HepG2 (cell line): ENCODE results near the gene GPS2. TPM values are rescaled to one million over a fixed set of nuclear protein-coding genes. Genes with fewer than 3 reads are reported as not detected.

Experiments
- CHD4 ChIP-seq: fragments of 200-600 bp; sonication (generic); IDR thresholded peaks from 2 replicates; pipeline ENCODE4 v1.7.0; 2017; ENCODE audit warnings: mild to moderate bottlenecking, low read length, borderline replicate concordance
- FOXC1 ChIP-seq: sonication (generic); formaldehyde crosslinking; IDR thresholded peaks from 2 replicates; pipeline ENCODE4 v1.8.0; 2022; ENCODE audit warnings: mild to moderate bottlenecking, missing genetic modification reagents, borderline replicate concordance
- NFE2L2 ChIP-seq: fragments of 150-350 bp; IDR thresholded peaks from 2 replicates; pipeline ENCODE4 v1.6.1; 2014; ENCODE audit warnings: low read length
- NFKB2 ChIP-seq: sonication (generic); formaldehyde crosslinking; IDR thresholded peaks from 2 replicates; pipeline ENCODE4 v1.4.0; 2020; ENCODE audit warnings: missing genetic modification reagents, borderline replicate concordance
- POGZ ChIP-seq: sonication (generic); formaldehyde crosslinking; IDR thresholded peaks from 2 replicates; pipeline ENCODE4 v1.4.0; 2020; ENCODE audit warnings: mild to moderate bottlenecking, missing genetic modification reagents
- SMC3 ChIP-seq: IDR thresholded peaks from 2 replicates; pipeline ENCODE4 v1.6.1; 2011; ENCODE audit warnings: low read length, improper control_type of control experiment
- SOX5 ChIP-seq: IDR thresholded peaks from 2 replicates; pipeline ENCODE4 v1.6.1; 2016; ENCODE audit warnings: borderline replicate concordance
- TBL1XR1 ChIP-seq: fragments of 150-350 bp; IDR thresholded peaks from 2 replicates; pipeline ENCODE4 v1.6.1; 2014; ENCODE audit warnings: borderline replicate concordance, low read length; ENCODE audit not compliant: partially characterized antibody
- ZBTB38 ChIP-seq: sonication (generic); formaldehyde crosslinking; IDR thresholded peaks from 2 replicates; pipeline ENCODE4 v1.5.1; 2020; ENCODE audit warnings: mild to moderate bottlenecking, missing genetic modification reagents
- ZFYVE20 ChIP-seq: sonication (generic); formaldehyde crosslinking; IDR thresholded peaks from 2 replicates; pipeline ENCODE4 v1.8.0; 2023; ENCODE audit warnings: low read depth, mild to moderate bottlenecking, moderate library complexity, missing genetic modification reagents, borderline replicate concordance
- ZMYM2 ChIP-seq: sonication (generic); formaldehyde crosslinking; IDR thresholded peaks from 2 replicates; pipeline ENCODE4 v1.8.0; 2022; ENCODE audit warnings: mild to moderate bottlenecking, missing genetic modification reagents
- ZNF644 ChIP-seq: IDR thresholded peaks from 2 replicates; pipeline ENCODE4 v1.6.1; 2016; ENCODE audit warnings: low read depth
- ZSCAN31 ChIP-seq: sonication (generic); formaldehyde crosslinking; IDR thresholded peaks from 2 replicates; pipeline ENCODE4 v1.5.0; 2020; ENCODE audit warnings: low read depth, mild to moderate bottlenecking, missing genetic modification reagents
- ZZZ3 ChIP-seq: sonication (generic); formaldehyde crosslinking; IDR thresholded peaks from 2 replicates; pipeline ENCODE4 v1.4.0; 2020; ENCODE audit warnings: missing genetic modification reagents, mild to moderate bottlenecking, borderline replicate concordance
- polyA plus RNA-seq, 8 experiments: library from polyadenylated mRNA; depleted of rRNA in 3 of 8; stranded (reverse) in 7 of 8; unstranded in 1 of 8; fragments of >200 nt; fragmentation: Illumina TruSeq in 4 of 8; extraction: Trizol in 4 of 8; gene quantifications; 2 replicates each; pipeline versions ENCODE4 v1.2.1 to v1.2.3, GENCODE V29; 2011 to 2016; ENCODE audit warnings: low read depth in 4 of 8, missing spikeins in 1 of 8, mixed read lengths in 1 of 8; ENCODE audit not compliant: insufficient read depth in 1 of 8
- total RNA-seq, 5 experiments: library from RNA; depleted of rRNA; stranded (reverse); fragments of >200 nt; fragmentation: Illumina TruSeq; extraction: Trizol; gene quantifications; 2 replicates each; pipeline ENCODE4 v1.2.3, GENCODE V29; 2016; ENCODE audit warnings: low read depth in 1 of 5
- TF ChIP-seq, protein P1 (sequence below): fragments of 450-650 bp; IDR thresholded peaks from 2 replicates; pipeline ENCODE4 v1.6.1; 2017
- TF ChIP-seq, protein P2 (sequence below): sonication (generic); formaldehyde crosslinking; IDR thresholded peaks from 2 replicates; pipeline ENCODE4 v1.5.0; 2020; ENCODE audit warnings: mild to moderate bottlenecking, missing genetic modification reagents
- TF ChIP-seq, protein P3 (sequence below): sonication (generic); formaldehyde crosslinking; IDR thresholded peaks from 2 replicates; pipeline ENCODE4 v1.9.0; 2022; ENCODE audit warnings: low read depth, missing genetic modification reagents
- TF ChIP-seq, protein P4 (sequence below), 2 experiments: fragments of 450-650 bp in 1 of 2; sonication (generic) in 1 of 2; formaldehyde crosslinking; IDR thresholded peaks; 2 replicates each; pipeline versions ENCODE4 v1.5.0 to v1.8.0; 2020 to 2022; ENCODE audit warnings: mild to moderate bottlenecking in 1 of 2, missing genetic modification reagents in 1 of 2
- TF ChIP-seq, protein P5 (sequence below): fragments of 450-650 bp; IDR thresholded peaks from 2 replicates; pipeline ENCODE4 v1.6.1; 2017; ENCODE audit warnings: mild to moderate bottlenecking

Gene GPS2
- total and polyA plus RNA-seq, 2 of the 13 experiments (the other 11 are each of a cell fraction or from before 2014, with no cell fraction given): 58.0 to 59.4 TPM

DNA sequence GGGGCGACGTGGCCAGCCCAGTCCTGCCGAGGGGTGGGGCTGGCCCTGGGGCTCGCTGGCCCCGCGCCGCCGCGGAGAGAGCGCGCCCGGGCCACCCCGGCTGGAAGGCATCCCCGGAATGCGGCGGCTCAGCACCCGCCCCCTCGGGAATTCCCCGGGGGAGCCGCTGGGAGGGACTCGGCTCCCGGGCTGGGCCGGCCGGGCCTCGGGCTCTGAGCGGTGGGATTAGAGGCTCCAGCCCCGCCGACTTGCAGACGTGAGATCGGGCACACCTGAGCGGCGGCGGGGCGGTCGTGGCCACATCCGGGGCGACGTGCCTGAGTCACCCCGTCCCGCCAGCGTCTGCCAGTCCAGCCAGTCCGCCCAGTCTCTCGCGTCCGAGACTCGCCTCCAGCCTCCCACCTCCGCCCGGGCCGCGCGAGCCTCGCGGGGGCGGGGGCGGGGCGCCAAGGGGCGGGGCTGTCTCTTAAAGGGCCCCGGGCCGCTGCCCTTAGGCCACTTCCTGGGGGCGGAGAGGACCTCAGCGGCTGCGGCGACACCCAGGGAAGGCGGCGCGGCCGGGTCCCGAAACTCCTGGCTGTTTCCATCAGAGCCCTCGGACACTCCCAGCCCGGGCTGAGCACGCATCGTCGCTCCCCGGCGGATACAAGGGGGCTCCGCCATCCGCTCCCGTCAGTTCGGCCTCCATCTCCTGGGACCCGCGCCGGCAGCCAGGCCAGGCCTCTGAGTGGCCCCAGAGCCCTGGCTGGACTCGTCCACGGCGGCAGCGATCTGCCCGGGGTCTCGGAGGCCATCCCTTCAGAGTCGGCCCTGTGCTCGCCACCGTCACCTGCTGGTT is 36.7 kb upstream of the GPS2 start, which contains the start of gene KCTD11 (continued):
- TF ChIP-seq FOXC1 (CRISPR knock-in tag) (peak; percentile 80; the same call in 1 of the 2 replicates), NFKB2 (CRISPR knock-in tag) (no peak; the same call in 1 of the 2 replicates), ZFYVE20 (CRISPR knock-in tag) (no peak), ZNF644 (CRISPR knock-in tag) (no peak), POGZ (CRISPR knock-in tag) (peak; percentile 59), ZSCAN31 (CRISPR knock-in tag) (no peak; the same call in none of the 2 replicates), ZMYM2 (no peak), ZZZ3 (CRISPR knock-in tag) (no peak), SMC3 (no peak), ZBTB38 (CRISPR knock-in tag) (no peak; the same call in 1 of the 2 replicates), NFE2L2 (no peak), CHD4 (no peak), SOX5 (CRISPR knock-in tag) (no peak), TBL1XR1 (no peak)
- TF ChIP-seq, protein P1, sequence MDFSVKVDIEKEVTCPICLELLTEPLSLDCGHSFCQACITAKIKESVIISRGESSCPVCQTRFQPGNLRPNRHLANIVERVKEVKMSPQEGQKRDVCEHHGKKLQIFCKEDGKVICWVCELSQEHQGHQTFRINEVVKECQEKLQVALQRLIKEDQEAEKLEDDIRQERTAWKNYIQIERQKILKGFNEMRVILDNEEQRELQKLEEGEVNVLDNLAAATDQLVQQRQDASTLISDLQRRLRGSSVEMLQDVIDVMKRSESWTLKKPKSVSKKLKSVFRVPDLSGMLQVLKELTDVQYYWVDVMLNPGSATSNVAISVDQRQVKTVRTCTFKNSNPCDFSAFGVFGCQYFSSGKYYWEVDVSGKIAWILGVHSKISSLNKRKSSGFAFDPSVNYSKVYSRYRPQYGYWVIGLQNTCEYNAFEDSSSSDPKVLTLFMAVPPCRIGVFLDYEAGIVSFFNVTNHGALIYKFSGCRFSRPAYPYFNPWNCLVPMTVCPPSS: no peak
- TF ChIP-seq, protein P2, sequence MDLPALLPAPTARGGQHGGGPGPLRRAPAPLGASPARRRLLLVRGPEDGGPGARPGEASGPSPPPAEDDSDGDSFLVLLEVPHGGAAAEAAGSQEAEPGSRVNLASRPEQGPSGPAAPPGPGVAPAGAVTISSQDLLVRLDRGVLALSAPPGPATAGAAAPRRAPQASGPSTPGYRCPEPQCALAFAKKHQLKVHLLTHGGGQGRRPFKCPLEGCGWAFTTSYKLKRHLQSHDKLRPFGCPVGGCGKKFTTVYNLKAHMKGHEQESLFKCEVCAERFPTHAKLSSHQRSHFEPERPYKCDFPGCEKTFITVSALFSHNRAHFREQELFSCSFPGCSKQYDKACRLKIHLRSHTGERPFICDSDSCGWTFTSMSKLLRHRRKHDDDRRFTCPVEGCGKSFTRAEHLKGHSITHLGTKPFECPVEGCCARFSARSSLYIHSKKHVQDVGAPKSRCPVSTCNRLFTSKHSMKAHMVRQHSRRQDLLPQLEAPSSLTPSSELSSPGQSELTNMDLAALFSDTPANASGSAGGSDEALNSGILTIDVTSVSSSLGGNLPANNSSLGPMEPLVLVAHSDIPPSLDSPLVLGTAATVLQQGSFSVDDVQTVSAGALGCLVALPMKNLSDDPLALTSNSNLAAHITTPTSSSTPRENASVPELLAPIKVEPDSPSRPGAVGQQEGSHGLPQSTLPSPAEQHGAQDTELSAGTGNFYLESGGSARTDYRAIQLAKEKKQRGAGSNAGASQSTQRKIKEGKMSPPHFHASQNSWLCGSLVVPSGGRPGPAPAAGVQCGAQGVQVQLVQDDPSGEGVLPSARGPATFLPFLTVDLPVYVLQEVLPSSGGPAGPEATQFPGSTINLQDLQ (CRISPR knock-in tag): no peak
- TF ChIP-seq, protein P3, sequence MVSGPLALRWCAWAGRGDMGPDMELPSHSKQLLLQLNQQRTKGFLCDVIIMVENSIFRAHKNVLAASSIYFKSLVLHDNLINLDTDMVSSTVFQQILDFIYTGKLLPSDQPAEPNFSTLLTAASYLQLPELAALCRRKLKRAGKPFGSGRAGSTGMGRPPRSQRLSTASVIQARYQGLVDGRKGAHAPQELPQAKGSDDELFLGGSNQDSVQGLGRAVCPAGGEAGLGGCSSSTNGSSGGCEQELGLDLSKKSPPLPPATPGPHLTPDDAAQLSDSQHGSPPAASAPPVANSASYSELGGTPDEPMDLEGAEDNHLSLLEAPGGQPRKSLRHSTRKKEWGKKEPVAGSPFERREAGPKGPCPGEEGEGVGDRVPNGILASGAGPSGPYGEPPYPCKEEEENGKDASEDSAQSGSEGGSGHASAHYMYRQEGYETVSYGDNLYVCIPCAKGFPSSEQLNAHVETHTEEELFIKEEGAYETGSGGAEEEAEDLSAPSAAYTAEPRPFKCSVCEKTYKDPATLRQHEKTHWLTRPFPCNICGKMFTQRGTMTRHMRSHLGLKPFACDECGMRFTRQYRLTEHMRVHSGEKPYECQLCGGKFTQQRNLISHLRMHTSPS: peak; percentile 22; the same call in 1 of the 2 replicates
- TF ChIP-seq, protein P4, sequence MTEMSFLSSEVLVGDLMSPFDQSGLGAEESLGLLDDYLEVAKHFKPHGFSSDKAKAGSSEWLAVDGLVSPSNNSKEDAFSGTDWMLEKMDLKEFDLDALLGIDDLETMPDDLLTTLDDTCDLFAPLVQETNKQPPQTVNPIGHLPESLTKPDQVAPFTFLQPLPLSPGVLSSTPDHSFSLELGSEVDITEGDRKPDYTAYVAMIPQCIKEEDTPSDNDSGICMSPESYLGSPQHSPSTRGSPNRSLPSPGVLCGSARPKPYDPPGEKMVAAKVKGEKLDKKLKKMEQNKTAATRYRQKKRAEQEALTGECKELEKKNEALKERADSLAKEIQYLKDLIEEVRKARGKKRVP (CRISPR knock-in tag; IDR thresholded peaks at IDR 0.05): peak in 1 of 2 experiments; percentile 32; a peak in 1 of 4 replicates
- TF ChIP-seq, protein P5, sequence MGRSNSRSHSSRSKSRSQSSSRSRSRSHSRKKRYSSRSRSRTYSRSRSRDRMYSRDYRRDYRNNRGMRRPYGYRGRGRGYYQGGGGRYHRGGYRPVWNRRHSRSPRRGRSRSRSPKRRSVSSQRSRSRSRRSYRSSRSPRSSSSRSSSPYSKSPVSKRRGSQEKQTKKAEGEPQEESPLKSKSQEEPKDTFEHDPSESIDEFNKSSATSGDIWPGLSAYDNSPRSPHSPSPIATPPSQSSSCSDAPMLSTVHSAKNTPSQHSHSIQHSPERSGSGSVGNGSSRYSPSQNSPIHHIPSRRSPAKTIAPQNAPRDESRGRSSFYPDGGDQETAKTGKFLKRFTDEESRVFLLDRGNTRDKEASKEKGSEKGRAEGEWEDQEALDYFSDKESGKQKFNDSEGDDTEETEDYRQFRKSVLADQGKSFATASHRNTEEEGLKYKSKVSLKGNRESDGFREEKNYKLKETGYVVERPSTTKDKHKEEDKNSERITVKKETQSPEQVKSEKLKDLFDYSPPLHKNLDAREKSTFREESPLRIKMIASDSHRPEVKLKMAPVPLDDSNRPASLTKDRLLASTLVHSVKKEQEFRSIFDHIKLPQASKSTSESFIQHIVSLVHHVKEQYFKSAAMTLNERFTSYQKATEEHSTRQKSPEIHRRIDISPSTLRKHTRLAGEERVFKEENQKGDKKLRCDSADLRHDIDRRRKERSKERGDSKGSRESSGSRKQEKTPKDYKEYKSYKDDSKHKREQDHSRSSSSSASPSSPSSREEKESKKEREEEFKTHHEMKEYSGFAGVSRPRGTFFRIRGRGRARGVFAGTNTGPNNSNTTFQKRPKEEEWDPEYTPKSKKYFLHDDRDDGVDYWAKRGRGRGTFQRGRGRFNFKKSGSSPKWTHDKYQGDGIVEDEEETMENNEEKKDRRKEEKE: no peak
